Measurements from ENCODE around the gene COBL. TPM values are rescaled to one million over a fixed set of nuclear protein-coding genes. Genes with fewer than 3 reads are reported as not detected.

The COBL gene
- total RNA-seq, 4 donors from 2014 or later: 17.2 to 59.7 (median 31.0) TPM

DNA sequence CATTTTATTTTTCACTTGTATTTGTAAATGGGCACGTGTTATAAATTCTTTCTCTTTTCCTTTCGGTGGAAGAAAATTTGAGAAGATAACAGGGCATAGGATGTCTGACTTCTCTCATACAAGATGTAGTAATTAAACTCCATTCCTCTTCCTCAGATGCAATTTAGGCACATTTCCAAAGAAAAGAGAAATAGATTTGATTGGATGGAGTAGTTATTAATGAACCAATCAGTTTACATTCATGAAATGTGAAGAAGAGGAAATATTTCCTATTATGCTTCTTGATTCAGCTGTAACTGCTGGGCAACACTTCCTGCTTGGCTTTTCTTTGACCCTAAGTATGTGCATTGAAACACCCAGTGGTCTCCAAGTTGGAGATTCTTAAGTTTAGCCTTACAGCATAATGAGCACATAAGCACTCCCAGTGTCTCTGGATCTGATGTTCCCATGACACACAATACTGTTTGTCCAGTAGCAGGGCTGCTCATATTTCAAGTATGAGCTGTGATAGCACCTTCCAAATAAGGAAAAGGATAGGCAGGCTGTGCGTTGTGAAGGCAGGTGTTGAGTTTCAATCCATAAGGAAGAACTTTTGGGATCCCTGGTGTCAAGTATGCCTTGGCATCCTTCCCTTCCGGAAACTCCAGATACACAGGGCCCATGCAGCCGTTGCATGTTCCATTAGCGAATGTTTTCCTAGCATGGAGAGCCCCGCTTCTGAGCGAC, 33.4 kb upstream of the COBL start:
- H3K27me3 ChIP-seq: no peaks in the 10 kb centered on the region
- 61 to 90% methylated on average over 2 to 8 of the region's 8 CpGs for WGBS, 2 donors (ENCODE audit: low coverage in 1 of 2)
- no peaks in the 10 kb centered on the region for H3K36me3 ChIP-seq
- no peak overlapping the region for H3K27ac ChIP-seq
- no peak for ATAC-seq
- no peaks in the 10 kb centered on the region for H3K4me1 ChIP-seq
- no peak for TF ChIP-seq EP300 (IDR thresholded peaks at IDR 0.05)
- no peak for TF ChIP-seq POLR2A (IDR thresholded peaks at IDR 0.05)
- no peak for TF ChIP-seq POLR2AphosphoS5 (IDR thresholded peaks at IDR 0.05)
- H3K9me3 ChIP-seq: no peaks in the 10 kb centered on the region
- no peak overlapping the region for H3K4me3 ChIP-seq

DNA sequence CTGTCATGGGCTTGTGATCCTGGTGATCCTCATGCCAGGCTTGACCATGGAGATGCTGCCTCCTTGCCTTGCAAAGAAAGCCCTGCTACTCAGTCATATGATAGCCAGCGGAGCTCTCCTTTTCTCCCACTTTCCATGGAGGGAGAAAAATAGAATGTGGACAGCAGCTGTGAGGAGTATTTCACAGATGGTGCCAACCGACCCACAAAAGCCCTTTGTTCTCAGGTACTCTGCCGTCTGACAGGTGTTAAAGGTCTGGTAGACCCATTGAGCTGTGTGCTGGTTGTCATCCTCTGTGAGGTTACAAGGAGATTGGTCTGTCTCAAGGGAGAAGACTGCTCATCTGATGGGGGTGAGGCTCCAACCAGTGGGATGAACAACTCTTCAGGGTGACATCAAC, 29.5 kb upstream of the COBL start:
- Histone ChIP-seq H3K4me1 (no peaks in the 10 kb centered on the region), H3K27ac (no peak overlapping the region), H3K9me3 (no peaks in the 10 kb centered on the region), H3K27me3 (peaks cover 5% of the 10 kb centered on the region), H3K36me3 (no peaks in the 10 kb centered on the region), H3K4me3 (no peak overlapping the region)
- no peak for ATAC-seq
- WGBS, 2 donors (ENCODE audit: low coverage in 1 of 2): 89 to 100% methylated on average over 1 to 3 of the region's 3 CpGs
- TF ChIP-seq POLR2A (IDR thresholded peaks at IDR 0.05): no peak

DNA sequence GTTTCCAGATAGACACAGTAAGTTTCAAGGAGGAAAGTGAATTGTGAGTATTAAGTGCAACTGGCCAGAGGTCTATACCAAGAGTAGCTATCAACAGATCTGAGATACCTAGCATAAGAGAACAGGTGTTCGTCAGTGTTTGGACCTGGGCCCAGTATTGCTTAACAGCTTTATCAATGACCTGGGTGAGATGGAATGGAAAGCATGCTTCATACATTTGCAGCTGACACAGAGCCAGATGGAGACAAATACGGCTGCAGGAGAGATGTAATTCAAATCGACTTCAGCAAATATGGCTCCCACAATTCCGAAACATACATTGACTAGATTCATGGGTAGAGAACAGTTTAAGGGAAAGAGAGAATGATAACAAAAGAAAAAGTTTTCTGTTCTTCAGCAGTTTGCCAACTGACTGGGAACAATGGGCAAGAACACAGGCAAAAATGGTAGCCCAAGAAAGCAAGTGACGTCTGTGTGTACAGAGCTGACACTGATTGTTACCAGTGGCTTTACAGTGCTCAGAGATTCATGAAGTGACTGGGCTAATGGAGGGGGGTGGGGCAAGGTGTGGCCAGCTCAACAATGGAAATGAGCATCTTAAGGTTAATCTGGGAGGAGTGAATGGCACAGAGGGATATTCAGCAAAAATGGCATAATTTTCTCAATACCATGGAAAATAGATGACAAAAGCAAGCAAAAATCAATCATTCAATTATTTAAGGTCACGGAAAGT, 28.0 kb upstream of the COBL start:
- TF ChIP-seq POLR2A (IDR thresholded peaks at IDR 0.05) (no peak), EP300 (IDR thresholded peaks at IDR 0.05) (no peak), POLR2AphosphoS5 (IDR thresholded peaks at IDR 0.05) (no peak)
- TF ChIP-seq, protein P1, sequence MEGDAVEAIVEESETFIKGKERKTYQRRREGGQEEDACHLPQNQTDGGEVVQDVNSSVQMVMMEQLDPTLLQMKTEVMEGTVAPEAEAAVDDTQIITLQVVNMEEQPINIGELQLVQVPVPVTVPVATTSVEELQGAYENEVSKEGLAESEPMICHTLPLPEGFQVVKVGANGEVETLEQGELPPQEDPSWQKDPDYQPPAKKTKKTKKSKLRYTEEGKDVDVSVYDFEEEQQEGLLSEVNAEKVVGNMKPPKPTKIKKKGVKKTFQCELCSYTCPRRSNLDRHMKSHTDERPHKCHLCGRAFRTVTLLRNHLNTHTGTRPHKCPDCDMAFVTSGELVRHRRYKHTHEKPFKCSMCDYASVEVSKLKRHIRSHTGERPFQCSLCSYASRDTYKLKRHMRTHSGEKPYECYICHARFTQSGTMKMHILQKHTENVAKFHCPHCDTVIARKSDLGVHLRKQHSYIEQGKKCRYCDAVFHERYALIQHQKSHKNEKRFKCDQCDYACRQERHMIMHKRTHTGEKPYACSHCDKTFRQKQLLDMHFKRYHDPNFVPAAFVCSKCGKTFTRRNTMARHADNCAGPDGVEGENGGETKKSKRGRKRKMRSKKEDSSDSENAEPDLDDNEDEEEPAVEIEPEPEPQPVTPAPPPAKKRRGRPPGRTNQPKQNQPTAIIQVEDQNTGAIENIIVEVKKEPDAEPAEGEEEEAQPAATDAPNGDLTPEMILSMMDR (IDR thresholded peaks at IDR 0.05): no peak
- Histone ChIP-seq H3K27me3 (peaks cover 5% of the 10 kb centered on the region), H3K36me3 (no peaks in the 10 kb centered on the region), H3K4me3 (no peak overlapping the region), H3K27ac (no peak overlapping the region), H3K4me1 (no peaks in the 10 kb centered on the region), H3K9me3 (no peaks in the 10 kb centered on the region)
- 72 to 76% methylated on average over 6 of the region's 6 CpGs for WGBS, 2 donors (ENCODE audit: low coverage in 1 of 2)
- ATAC-seq: no peak

DNA sequence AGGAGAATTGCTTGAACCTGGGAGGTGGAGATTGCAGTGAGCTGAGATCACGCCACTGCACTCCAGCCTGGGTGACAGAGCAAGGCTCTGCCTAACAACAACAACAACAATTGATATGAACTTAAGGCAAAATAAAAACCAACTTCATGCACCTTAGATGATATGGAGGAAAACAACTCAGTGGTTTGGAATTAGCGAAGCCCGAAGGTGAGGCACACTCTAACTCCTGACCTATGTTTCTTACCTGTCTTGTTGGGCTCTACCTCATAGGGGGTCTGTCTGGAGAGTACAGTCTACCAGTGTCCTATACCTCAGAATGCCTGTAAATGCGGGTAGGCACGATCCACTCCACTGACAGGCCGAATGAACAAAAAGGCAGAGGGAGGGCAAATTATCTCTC, 24.3 kb upstream of the COBL start:
- no peak overlapping the region for H3K4me3 ChIP-seq
- H3K9me3 ChIP-seq: no peaks in the 10 kb centered on the region
- ATAC-seq: no peak
- H3K36me3 ChIP-seq: no peaks in the 10 kb centered on the region
- TF ChIP-seq EP300 (IDR thresholded peaks at IDR 0.05): no peak
- no peak for TF ChIP-seq POLR2A (IDR thresholded peaks at IDR 0.05)
- TF ChIP-seq POLR2AphosphoS5 (IDR thresholded peaks at IDR 0.05): no peak
- TF ChIP-seq, protein P1 (IDR thresholded peaks at IDR 0.05): no peak
- WGBS, 2 donors (ENCODE audit: low coverage in 1 of 2): 96% methylated on average over 3 to 4 of the region's 6 CpGs
- peaks cover 5% of the 10 kb centered on the region for H3K27me3 ChIP-seq
- no peaks in the 10 kb centered on the region for H3K4me1 ChIP-seq
- no peak overlapping the region for H3K27ac ChIP-seq

DNA sequence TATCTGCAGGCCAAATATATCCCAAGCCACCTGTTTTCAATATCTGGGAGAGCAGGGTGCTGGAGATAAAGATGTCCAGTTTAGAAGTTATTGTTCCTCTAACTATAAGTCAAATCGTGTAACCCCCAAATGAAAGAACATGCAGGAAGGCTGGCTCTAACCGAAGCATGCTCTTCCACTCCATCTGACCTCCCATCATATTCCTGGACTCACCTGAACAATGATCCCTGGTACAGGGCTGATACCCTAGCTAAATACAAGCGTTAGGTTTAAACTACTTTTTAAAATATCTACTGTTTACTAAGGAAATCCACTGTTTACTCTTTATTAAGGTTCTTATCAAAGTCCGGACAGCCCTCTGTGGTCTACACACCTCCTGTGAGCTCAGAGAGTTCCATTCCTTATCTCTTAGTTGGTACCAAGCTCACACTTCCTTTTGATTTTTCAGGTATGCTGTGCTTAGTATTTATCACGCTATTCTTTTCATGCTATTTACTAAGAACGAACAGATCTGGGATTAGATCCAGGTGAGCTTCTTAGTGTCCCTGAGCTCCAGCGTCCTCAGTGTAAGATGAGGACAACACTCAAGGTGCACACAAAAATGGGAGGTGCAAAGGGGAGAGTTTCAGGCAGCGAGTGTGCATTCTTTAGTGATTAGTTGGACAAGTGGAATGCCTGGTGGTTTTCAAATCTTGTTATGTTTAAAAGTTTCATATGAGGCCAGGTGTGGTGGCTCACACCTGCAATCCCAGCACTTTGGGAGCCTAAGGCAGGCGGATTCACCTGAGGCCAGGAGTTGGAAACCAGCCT, 23.6 kb upstream of the COBL start:
- H3K4me3 ChIP-seq: no peak overlapping the region
- H3K9me3 ChIP-seq: no peaks in the 10 kb centered on the region
- no peak for TF ChIP-seq POLR2A (IDR thresholded peaks at IDR 0.05)
- TF ChIP-seq, protein P1 (IDR thresholded peaks at IDR 0.05): no peak
- no peak for TF ChIP-seq EP300 (IDR thresholded peaks at IDR 0.05)
- no peak for TF ChIP-seq POLR2AphosphoS5 (IDR thresholded peaks at IDR 0.05)
- no peak for ATAC-seq
- H3K27ac ChIP-seq: no peak overlapping the region
- no peaks in the 10 kb centered on the region for H3K4me1 ChIP-seq
- 57 to 68% methylated on average over 5 to 9 of the region's 9 CpGs for WGBS, 2 donors (ENCODE audit: low coverage in 1 of 2)
- H3K36me3 ChIP-seq: no peaks in the 10 kb centered on the region
- H3K27me3 ChIP-seq: peaks cover 5% of the 10 kb centered on the region
